Measurements from ENCODE around the gene APOBEC3F.
"Not testable (repeated sequence)": the region's sequence is repeated elsewhere in the genome, so short reads cannot be mapped to it uniquely, and the experiment has no call there.

The APOBEC3F gene

GRCh38 chr22:39045136-39045535, 4.5 kb downstream of the APOBEC3F start:
- H3K27me3 ChIP-seq (ENCODE audit: control insufficient read depth, insufficient read depth, low read length, poor library complexity, severe bottlenecking); H3K36me3 ChIP-seq (ENCODE audit: control insufficient read depth, insufficient read depth, low read length); H3K4me3 ChIP-seq (ENCODE audit: insufficient read depth, low read depth, low read length); H3K4me1 ChIP-seq (ENCODE audit: control insufficient read depth, insufficient read depth, low read length); H3K9me3 ChIP-seq (ENCODE audit: control insufficient read depth, low read length); H3K27ac ChIP-seq (ENCODE audit: insufficient read depth, low read depth, low read length, poor library complexity, severe bottlenecking): not testable (repeated sequence)
- WGBS, 2 experiments = 85 to 87% methylated on average over 14 of the region's 14 CpGs

GRCh38 chr22:39049486-39049885, 8.8 kb downstream of the APOBEC3F start:
- not testable (repeated sequence) for H3K9me3 ChIP-seq (ENCODE audit: control insufficient read depth, low read length); H3K27ac ChIP-seq (ENCODE audit: insufficient read depth, low read depth, low read length, poor library complexity, severe bottlenecking); H3K27me3 ChIP-seq (ENCODE audit: control insufficient read depth, insufficient read depth, low read length, poor library complexity, severe bottlenecking); H3K36me3 ChIP-seq (ENCODE audit: control insufficient read depth, insufficient read depth, low read length); H3K4me1 ChIP-seq (ENCODE audit: control insufficient read depth, insufficient read depth, low read length); H3K4me3 ChIP-seq (ENCODE audit: insufficient read depth, low read depth, low read length)
- 91 to 94% methylated on average over 7 of the region's 7 CpGs for WGBS, 2 experiments

GRCh38 chr22:39051844-39052495, 11.3 kb downstream of the APOBEC3F start:
- H3K4me3 ChIP-seq (ENCODE audit: insufficient read depth, low read depth, low read length); H3K36me3 ChIP-seq (ENCODE audit: control insufficient read depth, insufficient read depth, low read length); H3K27ac ChIP-seq (ENCODE audit: insufficient read depth, low read depth, low read length, poor library complexity, severe bottlenecking); H3K27me3 ChIP-seq (ENCODE audit: control insufficient read depth, insufficient read depth, low read length, poor library complexity, severe bottlenecking); H3K4me1 ChIP-seq (ENCODE audit: control insufficient read depth, insufficient read depth, low read length); H3K9me3 ChIP-seq (ENCODE audit: control insufficient read depth, low read length): not testable (repeated sequence)
- WGBS, 2 experiments = 81 to 82% methylated on average over 15 to 16 of the region's 18 CpGs

- H3K36me3 ChIP-seq (ENCODE audit: control insufficient read depth, insufficient read depth, low read length) = no peaks in the 10 kb centered on the region
- H3K9me3 ChIP-seq (ENCODE audit: control insufficient read depth, low read length) = peaks cover 2% of the 10 kb centered on the region
- no peak overlapping the region for H3K4me3 ChIP-seq (ENCODE audit: insufficient read depth, low read depth, low read length)
- WGBS, 2 experiments = 92 to 94% methylated on average over 11 of the region's 11 CpGs
- H3K27me3 ChIP-seq (ENCODE audit: control insufficient read depth, insufficient read depth, low read length, poor library complexity, severe bottlenecking) = no peaks in the 10 kb centered on the region
- no peak overlapping the region for H3K27ac ChIP-seq (ENCODE audit: insufficient read depth, low read depth, low read length, poor library complexity, severe bottlenecking)
- H3K4me1 ChIP-seq (ENCODE audit: control insufficient read depth, insufficient read depth, low read length) = no peaks in the 10 kb centered on the region
Observed at GRCh38 chr22:39055658-39056057, 15.0 kb downstream of the APOBEC3F start.

- H3K36me3 ChIP-seq (ENCODE audit: control insufficient read depth, insufficient read depth, low read length); H3K9me3 ChIP-seq (ENCODE audit: control insufficient read depth, low read length); H3K27me3 ChIP-seq (ENCODE audit: control insufficient read depth, insufficient read depth, low read length, poor library complexity, severe bottlenecking); H3K27ac ChIP-seq (ENCODE audit: insufficient read depth, low read depth, low read length, poor library complexity, severe bottlenecking); H3K4me1 ChIP-seq (ENCODE audit: control insufficient read depth, insufficient read depth, low read length); H3K4me3 ChIP-seq (ENCODE audit: insufficient read depth, low read depth, low read length): not testable (repeated sequence)
- 73 to 83% methylated on average over 6 of the region's 6 CpGs for WGBS, 2 experiments
Observed at GRCh38 chr22:39061290-39061689, 20.6 kb downstream of the APOBEC3F start.

GRCh38 chr22:39061951-39062350, 21.3 kb downstream of the APOBEC3F start:
- H3K4me1 ChIP-seq (ENCODE audit: control insufficient read depth, insufficient read depth, low read length); H3K9me3 ChIP-seq (ENCODE audit: control insufficient read depth, low read length); H3K27me3 ChIP-seq (ENCODE audit: control insufficient read depth, insufficient read depth, low read length, poor library complexity, severe bottlenecking); H3K36me3 ChIP-seq (ENCODE audit: control insufficient read depth, insufficient read depth, low read length); H3K4me3 ChIP-seq (ENCODE audit: insufficient read depth, low read depth, low read length); H3K27ac ChIP-seq (ENCODE audit: insufficient read depth, low read depth, low read length, poor library complexity, severe bottlenecking): not testable (repeated sequence)
- WGBS, 2 experiments = 86 to 88% methylated on average over 10 of the region's 10 CpGs

GRCh38 chr22:39063904-39064303, 23.2 kb downstream of the APOBEC3F start:
- 92 to 95% methylated on average over 8 of the region's 8 CpGs for whole genome bisulfite sequencing, 2 experiments
- not testable (repeated sequence) for H3K27me3 ChIP-seq (ENCODE audit: control insufficient read depth, insufficient read depth, low read length, poor library complexity, severe bottlenecking); H3K36me3 ChIP-seq (ENCODE audit: control insufficient read depth, insufficient read depth, low read length); H3K27ac ChIP-seq (ENCODE audit: insufficient read depth, low read depth, low read length, poor library complexity, severe bottlenecking); H3K9me3 ChIP-seq (ENCODE audit: control insufficient read depth, low read length); H3K4me3 ChIP-seq (ENCODE audit: insufficient read depth, low read depth, low read length); H3K4me1 ChIP-seq (ENCODE audit: control insufficient read depth, insufficient read depth, low read length)

- H3K4me3 ChIP-seq (ENCODE audit: insufficient read depth, low read depth, low read length); H3K36me3 ChIP-seq (ENCODE audit: control insufficient read depth, insufficient read depth, low read length); H3K27ac ChIP-seq (ENCODE audit: insufficient read depth, low read depth, low read length, poor library complexity, severe bottlenecking); H3K4me1 ChIP-seq (ENCODE audit: control insufficient read depth, insufficient read depth, low read length); H3K9me3 ChIP-seq (ENCODE audit: control insufficient read depth, low read length); H3K27me3 ChIP-seq (ENCODE audit: control insufficient read depth, insufficient read depth, low read length, poor library complexity, severe bottlenecking): not testable (repeated sequence)
- WGBS, 2 experiments = 92 to 94% methylated on average over 9 of the region's 9 CpGs
Observed at GRCh38 chr22:39066442-39067276, 26.0 kb downstream of the APOBEC3F start.

- Histone ChIP-seq H3K27ac (ENCODE audit: insufficient read depth, low read depth, low read length, poor library complexity, severe bottlenecking) (no peak overlapping the region), H3K27me3 (ENCODE audit: control insufficient read depth, insufficient read depth, low read length, poor library complexity, severe bottlenecking) (no peaks in the 10 kb centered on the region), H3K9me3 (ENCODE audit: control insufficient read depth, low read length) (no peaks in the 10 kb centered on the region), H3K4me3 (ENCODE audit: insufficient read depth, low read depth, low read length) (no peak overlapping the region), H3K36me3 (ENCODE audit: control insufficient read depth, insufficient read depth, low read length) (no peaks in the 10 kb centered on the region), H3K4me1 (ENCODE audit: control insufficient read depth, insufficient read depth, low read length) (no peaks in the 10 kb centered on the region)
- 80 to 82% methylated on average over 13 of the region's 13 CpGs for WGBS, 2 experiments
Observed at GRCh38 chr22:39068033-39068785, 27.5 kb downstream of the APOBEC3F start.

GRCh38 chr22:39070186-39070585, 29.5 kb downstream of the APOBEC3F start:
- no peaks in the 10 kb centered on the region for H3K36me3 ChIP-seq (ENCODE audit: control insufficient read depth, insufficient read depth, low read length)
- no peaks in the 10 kb centered on the region for H3K9me3 ChIP-seq (ENCODE audit: control insufficient read depth, low read length)
- no peaks in the 10 kb centered on the region for H3K4me1 ChIP-seq (ENCODE audit: control insufficient read depth, insufficient read depth, low read length)
- no peak overlapping the region for H3K27ac ChIP-seq (ENCODE audit: insufficient read depth, low read depth, low read length, poor library complexity, severe bottlenecking)
- 86 to 93% methylated on average over 7 of the region's 7 CpGs for WGBS, 2 experiments
- H3K4me3 ChIP-seq (ENCODE audit: insufficient read depth, low read depth, low read length) = no peak overlapping the region
- H3K27me3 ChIP-seq (ENCODE audit: control insufficient read depth, insufficient read depth, low read length, poor library complexity, severe bottlenecking) = no peaks in the 10 kb centered on the region
